Ammon's horn (tissue), 1 donor: Measurements from ENCODE around the gene ECHS1.
"Not testable (repeated sequence)": the region's sequence is repeated elsewhere in the genome, so short reads cannot be mapped to it uniquely, and the experiment has no call there.

ENCODE experiments used
- DNase-seq: peaks from one replicate; pipeline ENCODE4 v3.0.0-alpha.2; 2016; ENCODE audit warnings: low spot score

ECHS1 gene

GRCh38 chr10:133373174-133374090 is at the start of gene ECHS1:
ECHS1 (minus strand) TSS chr10:133373354; CDS start chr10:133373333, 21 bp downstream.
- DNase-seq, result peak; percentile 96

DNA sequence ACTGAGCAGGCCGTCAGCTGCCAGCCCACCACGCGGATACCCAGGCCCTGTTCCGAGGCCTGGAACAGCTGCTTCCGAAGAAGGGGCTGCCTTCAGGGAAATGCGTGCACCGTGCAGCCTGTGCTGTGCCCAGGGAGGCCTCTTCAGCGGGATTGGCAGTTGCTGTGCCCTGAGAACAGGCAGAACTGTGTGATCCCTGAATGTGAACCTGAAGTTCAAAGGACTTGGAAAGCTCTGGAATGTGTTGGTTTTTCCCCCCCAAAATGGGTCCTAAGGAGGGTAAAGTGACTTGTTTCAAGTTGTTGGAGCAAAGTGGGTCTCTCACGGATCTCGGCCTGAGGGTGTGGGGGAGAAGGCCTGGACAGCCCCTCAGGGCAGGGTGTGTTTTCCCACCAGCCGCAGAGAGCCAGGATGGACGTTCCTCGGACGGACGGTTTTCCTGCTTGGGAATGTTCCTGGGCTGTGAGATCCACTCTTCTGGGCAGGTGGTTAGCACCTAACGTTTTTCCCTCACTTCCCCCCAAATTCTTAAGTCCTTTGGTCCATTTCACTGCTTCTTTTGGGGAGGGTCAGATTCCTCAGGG is 49.2 kb upstream of the ECHS1 start:
- DNase-seq, result no peak

DNA sequence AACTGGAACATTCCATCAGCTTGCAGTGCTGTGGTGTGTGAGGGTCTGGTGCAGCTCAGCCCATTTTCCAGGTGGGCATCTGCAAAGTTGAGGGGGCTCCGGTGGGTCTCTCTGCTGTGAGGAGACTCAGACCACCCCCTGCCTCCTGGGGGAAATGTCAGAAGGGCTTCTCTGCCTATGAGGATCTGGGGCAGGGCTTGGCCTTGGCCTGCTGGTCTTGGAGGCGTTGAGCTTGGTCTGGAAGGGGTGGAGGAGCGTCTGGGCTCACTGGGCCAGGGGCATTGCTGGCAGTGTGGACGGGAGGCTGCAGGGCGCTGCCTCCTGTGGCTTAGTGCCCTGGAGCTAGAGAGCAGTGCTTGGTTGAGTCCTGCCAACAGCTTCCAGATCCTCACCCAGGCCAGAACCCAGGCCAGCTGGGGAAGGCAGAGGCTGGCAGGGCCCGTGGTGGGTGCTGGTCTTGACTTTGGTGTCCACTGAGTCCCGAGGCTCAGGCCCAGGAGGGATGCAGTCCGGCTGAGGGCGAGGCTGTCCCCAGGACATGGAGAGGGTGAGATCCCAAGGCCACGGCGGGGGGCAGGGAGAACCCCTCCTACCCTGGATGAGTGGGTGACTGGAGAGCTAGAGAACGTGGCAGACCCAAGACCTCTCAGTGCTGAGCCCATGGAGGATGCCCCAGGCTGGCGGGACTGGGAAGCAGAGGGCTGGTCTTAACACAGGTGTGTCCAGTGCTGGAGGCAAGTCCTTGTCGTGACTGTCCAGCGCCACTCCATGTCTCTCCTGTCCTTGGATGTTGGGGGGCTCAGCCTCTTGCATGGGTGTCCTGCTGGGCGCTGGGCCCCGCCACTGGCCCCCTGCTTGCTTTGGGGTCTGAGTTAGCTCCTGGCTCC is 48.4 kb upstream of the ECHS1 start:
- DNase-seq, result no peak

DNA sequence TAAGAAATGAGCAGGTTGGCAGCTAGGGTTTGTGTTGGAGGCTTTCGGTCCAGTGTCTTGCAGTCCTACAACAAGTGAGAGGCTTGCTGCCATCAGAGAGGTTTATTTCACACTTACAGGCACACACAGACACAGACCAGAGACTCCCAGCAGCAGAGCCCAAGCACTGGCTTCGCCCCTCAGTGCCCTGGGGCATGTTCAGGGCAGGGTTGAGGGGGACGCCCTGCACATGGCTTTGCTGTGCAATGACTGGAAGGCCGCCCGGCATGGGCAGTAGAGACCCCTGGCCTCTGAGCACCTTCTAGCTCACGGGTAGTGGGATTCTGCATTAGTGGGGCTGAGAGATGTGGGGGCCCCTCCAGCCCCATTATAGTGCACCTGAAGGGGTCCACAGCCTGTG is 47.4 kb upstream of the ECHS1 start:
- no peak for DNase-seq

- DNase-seq, result no peak
These were observed 46.9 kb upstream of the ECHS1 start for GRCh38 chr10:133420028-133420427.

- no peak for DNase-seq
These were observed 46.2 kb upstream of the ECHS1 start for GRCh38 chr10:133419211-133419950.

- no peak for DNase-seq
These were observed 45.3 kb upstream of the ECHS1 start for GRCh38 chr10:133418289-133418993.

GRCh38 chr10:133415752-133416151 is 42.6 kb upstream of the ECHS1 start:
- DNase-seq, result no peak

DNA sequence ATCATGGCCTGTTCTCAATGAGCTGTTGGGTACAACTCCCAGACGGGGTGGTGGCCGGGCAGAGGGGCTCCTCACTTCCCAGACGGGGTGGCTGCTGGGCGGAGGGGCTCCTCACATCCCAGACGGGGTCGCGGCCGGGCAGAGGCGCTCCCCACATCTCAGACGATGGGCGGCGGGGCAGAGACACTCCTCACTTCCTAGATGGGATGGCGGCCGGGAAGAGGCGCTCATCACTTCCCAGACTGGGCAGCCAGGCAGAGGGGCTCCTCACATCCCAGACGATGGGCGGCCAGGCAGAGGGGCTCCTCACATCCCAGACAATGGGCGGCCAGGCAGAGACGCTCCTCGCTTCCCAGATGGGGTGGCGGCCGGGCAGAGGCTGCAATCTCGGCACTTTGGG is 41.2 kb upstream of the ECHS1 start:
- DNase-seq, result not testable (repeated sequence)

GRCh38 chr10:133412381-133412711 is 39.2 kb upstream of the ECHS1 start:
- DNase-seq, result no peak

DNA sequence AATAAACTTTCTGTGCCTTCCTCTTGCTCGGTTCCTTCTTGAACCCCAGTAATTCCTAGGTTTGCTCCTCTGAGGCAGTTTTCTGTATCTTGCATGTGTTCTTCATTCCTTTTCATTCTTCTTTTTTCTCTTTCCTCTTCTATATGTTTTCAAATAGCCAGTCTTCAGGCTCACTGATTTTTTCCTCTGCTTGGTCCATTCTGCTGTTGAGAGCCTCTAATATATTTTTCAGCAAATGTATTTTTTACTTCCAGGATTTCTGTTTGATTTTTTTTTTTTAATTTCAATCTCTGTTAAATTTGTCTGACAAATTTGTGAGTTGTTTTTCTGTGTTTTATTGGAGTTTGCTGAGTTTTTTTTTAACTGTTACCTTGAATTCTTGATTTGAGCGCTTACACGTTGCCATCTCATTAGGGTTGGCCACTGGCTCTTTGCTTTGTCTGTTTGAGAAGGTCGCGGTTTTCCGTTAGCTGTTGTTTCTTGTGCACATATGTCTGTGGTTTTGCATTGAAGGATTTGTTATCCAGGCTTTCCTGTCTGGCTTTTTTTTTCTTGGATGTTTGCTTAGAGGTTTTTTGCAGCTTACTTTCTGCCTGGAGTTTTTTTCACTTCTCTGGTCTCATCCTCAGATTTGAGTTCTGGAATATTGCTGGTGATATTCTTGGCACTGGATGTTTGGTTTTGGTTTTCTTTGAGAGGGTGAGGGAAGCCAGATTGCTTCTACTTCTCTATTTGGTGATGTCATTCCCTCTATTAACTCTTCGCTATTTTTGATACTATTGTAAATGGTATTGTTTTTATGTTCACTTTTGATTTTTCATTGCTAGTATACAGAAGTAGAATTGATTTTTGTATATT is 38.6 kb upstream of the ECHS1 start:
- DNase-seq, result no peak

DNA sequence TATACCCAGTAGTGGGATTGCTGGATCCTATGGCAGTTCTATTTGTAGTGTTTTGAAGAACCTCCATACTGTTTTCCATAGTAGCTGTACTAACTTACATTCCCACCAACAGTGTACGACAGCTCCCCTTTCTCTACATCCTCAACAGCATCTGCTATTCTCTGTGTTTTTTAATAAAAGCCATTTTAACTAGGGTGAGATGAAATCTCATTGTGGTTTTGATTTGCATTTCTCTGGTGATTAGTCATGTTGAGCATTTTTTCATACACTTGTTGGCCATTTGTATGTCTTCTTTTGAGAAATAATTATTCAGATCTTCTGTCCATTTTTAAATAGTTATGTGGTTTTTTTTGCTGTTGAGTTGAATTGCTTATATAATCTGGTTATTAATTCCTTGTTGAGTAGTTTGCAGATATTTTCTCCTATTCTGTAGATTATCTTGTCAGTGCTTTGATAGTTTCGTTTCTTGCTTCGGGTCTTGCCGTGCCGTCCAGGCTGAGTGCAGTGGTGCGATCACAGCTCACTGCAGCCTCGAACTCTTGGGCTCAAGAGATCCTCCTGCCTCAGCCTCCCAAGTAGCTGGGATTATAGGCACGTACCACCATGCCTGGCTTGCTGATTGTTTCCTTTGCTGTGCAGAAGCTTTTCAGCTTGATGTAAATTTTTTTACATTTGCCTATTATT is 32.8 kb upstream of the ECHS1 start:
- no peak for DNase-seq

DNA sequence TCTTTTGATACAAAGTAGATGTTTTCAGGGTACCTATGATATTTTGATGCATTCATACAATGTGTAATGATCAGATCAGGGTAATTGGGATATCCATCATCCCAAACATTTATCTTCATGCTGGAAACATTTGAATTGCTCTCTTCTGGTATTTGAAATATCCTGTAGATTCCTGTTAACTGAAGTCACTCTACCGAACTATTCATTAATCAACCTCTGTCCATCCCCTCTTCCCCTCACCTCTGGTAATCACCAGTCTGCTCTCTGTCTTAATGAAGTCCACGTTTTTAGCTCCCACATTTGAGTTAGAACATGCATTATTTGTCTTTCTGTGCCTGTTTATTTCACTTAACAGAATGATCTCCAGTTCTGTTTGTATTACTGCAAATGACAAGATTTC is 32.1 kb upstream of the ECHS1 start:
- no peak for DNase-seq

DNA sequence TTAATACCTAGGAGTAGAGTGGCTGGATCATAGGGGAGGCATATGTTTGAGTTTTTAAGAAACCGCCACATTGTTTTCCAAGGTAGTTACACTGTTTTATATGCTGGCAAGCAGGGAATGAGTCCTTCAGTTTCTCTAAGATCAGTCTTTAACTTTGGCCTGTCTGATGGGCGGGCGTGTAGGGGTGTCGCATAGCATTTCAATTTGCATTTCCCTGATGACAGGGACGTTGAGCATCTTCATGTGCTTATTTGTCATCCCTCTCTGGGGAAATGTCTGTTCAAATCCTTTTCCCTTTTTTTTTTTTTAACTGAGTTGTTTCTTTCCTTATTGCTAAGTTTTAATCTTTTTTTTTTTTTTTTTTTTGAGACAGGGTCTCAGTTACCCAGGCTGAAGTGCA is 30.6 kb upstream of the ECHS1 start:
- no peak for DNase-seq

GRCh38 chr10:133403359-133403758 is 30.2 kb upstream of the ECHS1 start:
- no peak for DNase-seq

GRCh38 chr10:133401981-133402725 is 29.0 kb upstream of the ECHS1 start:
- DNase-seq, result no peak

DNA sequence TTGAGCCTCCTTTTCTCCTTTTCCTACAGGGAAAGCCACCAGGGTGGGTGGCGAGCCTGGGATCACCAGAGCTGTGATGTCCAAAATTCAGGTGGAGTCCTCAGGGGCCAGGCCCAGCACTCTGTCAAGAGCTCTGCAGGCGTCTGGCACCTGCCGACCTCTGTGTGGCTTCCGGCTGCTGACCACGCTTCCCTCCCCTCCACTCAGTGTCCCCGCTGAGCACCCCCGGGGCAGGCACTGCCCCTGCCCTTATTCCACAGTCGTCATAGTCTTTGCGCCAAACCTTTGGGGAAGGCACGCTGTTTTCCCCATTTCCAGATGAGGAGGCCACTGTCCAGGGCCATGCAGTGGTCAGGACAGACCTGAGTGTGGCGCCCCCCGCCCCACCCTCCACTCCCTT is 28.3 kb upstream of the ECHS1 start:
- DNase-seq, result no peak

- no peak for DNase-seq
These were observed 27.7 kb upstream of the ECHS1 start for GRCh38 chr10:133400624-133401424.
